Mucosa of descending colon (tissue), 3 donors: ENCODE data around the gene OTP. TPM values are rescaled to one million over a fixed set of nuclear protein-coding genes. Genes with fewer than 3 reads are reported as not detected.

Experiments
- ATAC-seq: fragments of 200-7000 bp; cut with Tn5 transposase; one replicate; pipeline ENCODE4 v1.9.1; 2020; ENCODE audit warnings: mild to moderate bottlenecking, moderate library complexity
- DNase-seq, 3 donors: peaks; one replicate each; pipeline ENCODE4 v3.0.0-alpha.2; 2020
- H3K36me3 ChIP-seq: fragments of 200-600 bp; one replicate; pipeline ENCODE4 v1.8.0; 2021; ENCODE audit warnings: low read depth, mild to moderate bottlenecking
- H3K4me1 ChIP-seq: fragments of 200-600 bp; one replicate; pipeline ENCODE4 v1.8.0; 2021; ENCODE audit warnings: low read depth, mild to moderate bottlenecking
- H3K4me3 ChIP-seq: fragments of 200-600 bp; one replicate; pipeline ENCODE4 v1.8.0; 2021; ENCODE audit warnings: mild to moderate bottlenecking
- H3K9me3 ChIP-seq: fragments of 200-600 bp; one replicate; pipeline ENCODE4 v1.8.0; 2021; ENCODE audit warnings: mild to moderate bottlenecking
- CTCF ChIP-seq: fragments of 200-600 bp; IDR thresholded peaks from one replicate; pipeline ENCODE4 v1.8.0; 2022; ENCODE audit warnings: antibody characterized with exemption, mild to moderate bottlenecking
- intact Hi-C, 2 donors: fragments of 100-400 bp; cut with DNase I in 1 of 2; cut with micrococcal nuclease in 1 of 2; formaldehyde crosslinking; loops; one replicate each; pipeline versions ENCODE4 v1.11.0 to v1.11.1; 2022; cut with DNase I, micrococcal nuclease
- total RNA-seq, 3 donors: library from RNA; stranded (reverse); fragmentation: NEBNext Ultra II Directional in 2 of 3; extraction: Animal tissue kit (Norgen Biotek cat#: 25700) in 2 of 3; gene quantifications; one replicate each; pipeline versions ENCODE4 v1.2.1 to v1.2.4, GENCODE V29; 2021 to 2023
- donor health status: DM: no; HTN: no; CAD: no; lungs with moderate emphysema.
- donor health status: DM: no; HTN: no; CAD: no.
- donor health status: DM: no; HTN: yes; CAD: no.

OTP gene
- total RNA-seq, 3 donors from 2014 or later: not detected

DNA sequence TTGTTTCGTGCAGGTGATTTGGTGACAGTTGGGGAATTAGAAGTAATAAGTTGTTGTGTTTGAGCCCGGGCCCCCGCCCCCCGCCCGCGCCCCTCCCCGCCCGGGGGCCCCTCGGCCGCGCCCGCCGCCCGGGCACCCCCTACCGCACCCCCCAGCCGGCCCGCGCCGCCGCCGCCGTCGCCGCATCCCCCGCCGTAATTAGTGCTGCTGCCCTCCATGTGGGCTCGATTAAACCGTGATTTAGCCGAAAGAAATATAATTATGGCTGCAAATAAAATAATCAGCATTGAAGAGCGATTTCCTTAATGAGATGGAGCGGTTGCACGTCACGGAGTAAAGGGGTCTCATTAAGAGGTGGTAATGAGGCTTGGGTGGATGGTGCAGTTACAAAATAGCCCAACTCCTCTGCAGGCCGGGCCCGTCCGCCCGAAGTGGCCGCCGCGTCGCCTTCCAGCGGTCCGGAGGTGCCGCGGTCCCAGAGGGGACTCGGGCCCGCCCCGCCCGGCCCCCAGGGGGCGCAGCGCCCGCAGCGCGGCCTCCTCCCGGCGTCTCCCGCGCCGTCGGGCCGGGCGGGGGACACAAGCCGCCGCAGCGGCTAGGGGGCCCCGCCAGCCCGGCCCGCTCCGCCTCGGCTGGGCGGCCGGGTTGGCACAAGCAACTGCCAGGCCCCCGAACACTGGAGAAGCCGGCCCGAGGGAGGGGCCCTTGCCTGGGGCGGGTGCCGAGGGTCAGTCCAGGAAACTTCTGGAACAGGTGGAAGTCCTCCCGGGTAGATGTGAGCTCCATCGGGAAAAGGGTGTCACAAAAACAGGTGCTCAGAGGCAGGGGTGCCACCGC, 6.9 kb upstream of the OTP start:
- ATAC-seq (peak; percentile 80), DNase-seq (peak in 2 of 3 donors; percentile 32 to 49)
- intact Hi-C loops: no loop called here
- TF ChIP-seq CTCF: peak; percentile 46
- no peaks in the 10 kb centered on the region for H3K4me1 ChIP-seq
- H3K9me3 ChIP-seq: no peaks in the 10 kb centered on the region
- H3K4me3 ChIP-seq: no peak overlapping the region
- no peaks in the 10 kb centered on the region for H3K36me3 ChIP-seq

GRCh38 chr5:77644371-77645157, 6.1 kb upstream of the OTP start:
- no peaks in the 10 kb centered on the region for H3K9me3 ChIP-seq

DNA sequence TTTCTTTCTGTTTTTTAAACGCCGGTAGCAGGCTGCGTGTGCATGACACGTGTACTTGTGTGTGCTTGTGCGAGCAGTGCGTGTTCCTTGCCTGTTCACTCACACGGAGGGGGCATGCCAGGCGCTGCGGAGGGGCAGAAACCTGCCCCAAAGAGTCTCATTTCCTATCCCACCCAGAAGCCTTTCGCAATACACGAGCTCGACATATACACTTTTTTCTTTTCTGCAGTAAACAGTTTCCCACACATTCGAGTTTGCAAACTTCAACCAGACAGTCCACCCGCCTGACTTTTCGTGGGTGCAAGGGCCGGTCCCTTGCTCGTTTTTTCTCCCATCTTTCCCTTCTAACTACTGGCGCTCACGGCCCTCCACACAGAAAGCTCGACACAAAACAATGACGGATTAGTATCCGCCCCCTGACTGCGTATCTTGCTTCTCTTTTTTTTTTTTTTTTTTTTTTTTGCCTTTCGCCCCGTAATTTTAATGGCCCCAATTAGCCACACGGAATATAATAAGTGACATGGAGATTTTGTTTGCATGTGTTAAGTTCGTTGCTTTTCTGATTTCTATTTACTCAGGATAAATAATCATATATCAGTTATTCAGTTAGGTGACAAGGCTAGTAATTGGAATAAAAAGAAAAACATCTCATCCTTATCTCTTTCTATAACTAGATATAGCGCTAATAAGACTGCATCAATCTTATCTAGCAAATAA, 5.3 kb upstream of the OTP start:
- no peaks in the 10 kb centered on the region for H3K36me3 ChIP-seq
- no peak for DNase-seq
- no peaks in the 10 kb centered on the region for H3K9me3 ChIP-seq
- ATAC-seq: no peak
- TF ChIP-seq CTCF: no peak
- intact Hi-C loops: no loop called here
- H3K4me3 ChIP-seq: no peak overlapping the region
- peaks cover 2% of the 10 kb centered on the region for H3K4me1 ChIP-seq

More at GRCh38 chr5:77644371-77645157, 6.1 kb upstream of the OTP start:
- Histone ChIP-seq H3K4me3 (no peak overlapping the region), H3K36me3 (no peaks in the 10 kb centered on the region), H3K4me1 (no peaks in the 10 kb centered on the region)
- intact Hi-C loops: no loop called here
- no peak for TF ChIP-seq CTCF
- ATAC-seq (no peak), DNase-seq (no peak)

DNA sequence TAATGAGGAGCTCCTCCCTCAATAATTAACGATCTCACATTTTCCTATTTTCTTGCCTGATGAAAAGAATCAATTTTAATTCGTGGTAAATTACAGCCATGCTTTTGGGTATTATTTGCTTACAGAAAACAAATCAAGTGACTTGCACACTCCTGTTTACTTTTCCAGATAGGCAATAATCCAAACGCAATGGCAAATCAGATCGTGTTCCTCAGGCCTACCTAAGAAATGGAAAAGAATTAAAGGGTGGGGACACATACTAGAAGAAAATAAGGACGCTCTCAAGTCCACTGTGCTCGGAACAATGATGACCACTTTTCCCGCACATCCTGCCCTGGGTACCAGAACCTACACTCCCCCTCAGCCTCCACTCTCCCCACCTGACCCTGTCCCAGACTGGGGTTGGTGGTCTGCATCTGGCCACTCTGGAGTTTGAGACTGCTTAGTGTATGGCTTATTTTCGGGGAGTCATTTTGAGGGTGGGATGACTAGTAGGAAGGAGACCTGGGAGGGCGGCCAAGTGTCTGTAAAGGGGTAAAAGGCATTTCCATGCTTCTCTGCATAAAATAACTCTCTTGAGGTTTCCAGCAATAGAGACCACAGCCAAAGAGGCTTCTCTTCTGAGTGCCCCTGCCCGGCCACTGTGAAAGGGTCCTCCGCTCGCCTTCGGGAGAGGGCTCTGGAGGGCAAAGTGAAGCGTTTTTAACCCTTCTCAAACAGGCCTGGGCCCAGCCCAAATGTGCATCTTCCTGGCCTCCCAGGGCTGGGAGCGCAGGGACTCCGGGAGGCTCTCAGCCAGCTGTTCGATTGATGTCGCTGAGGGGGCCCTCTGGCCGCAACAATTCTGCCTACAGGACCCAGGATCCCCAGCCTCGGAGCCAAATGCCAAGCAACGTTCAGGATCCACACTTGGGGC, 4.5 kb upstream of the OTP start:
- Histone ChIP-seq H3K9me3 (no peaks in the 10 kb centered on the region), H3K4me1 (peaks cover 4% of the 10 kb centered on the region), H3K36me3 (no peaks in the 10 kb centered on the region), H3K4me3 (no peak overlapping the region)
- DNase-seq: no peak
- intact Hi-C loops: no loop called here
- ATAC-seq: no peak
- no peak for TF ChIP-seq CTCF
